NCI-H1930 (cell line): ENCODE results near the gene BTBD2.
"Not testable (repeated sequence)": the region's sequence is repeated elsewhere in the genome, so short reads cannot be mapped to it uniquely, and the experiment has no call there.

Experiments
- DNase-seq, 2 experiments: peaks; one replicate each; lab custom pipeline; 2025; lab: John Stamatoyannopoulos, UW

Gene BTBD2

GRCh38 chr19:2039959-2040646 is 24.6 kb upstream of the BTBD2 start:
- no peak for DNase-seq

- no peak for DNase-seq
These were observed 23.8 kb upstream of the BTBD2 start for GRCh38 chr19:2039089-2039958.

- no peak for DNase-seq
These were observed 23.0 kb upstream of the BTBD2 start for GRCh38 chr19:2038284-2039088.

DNA sequence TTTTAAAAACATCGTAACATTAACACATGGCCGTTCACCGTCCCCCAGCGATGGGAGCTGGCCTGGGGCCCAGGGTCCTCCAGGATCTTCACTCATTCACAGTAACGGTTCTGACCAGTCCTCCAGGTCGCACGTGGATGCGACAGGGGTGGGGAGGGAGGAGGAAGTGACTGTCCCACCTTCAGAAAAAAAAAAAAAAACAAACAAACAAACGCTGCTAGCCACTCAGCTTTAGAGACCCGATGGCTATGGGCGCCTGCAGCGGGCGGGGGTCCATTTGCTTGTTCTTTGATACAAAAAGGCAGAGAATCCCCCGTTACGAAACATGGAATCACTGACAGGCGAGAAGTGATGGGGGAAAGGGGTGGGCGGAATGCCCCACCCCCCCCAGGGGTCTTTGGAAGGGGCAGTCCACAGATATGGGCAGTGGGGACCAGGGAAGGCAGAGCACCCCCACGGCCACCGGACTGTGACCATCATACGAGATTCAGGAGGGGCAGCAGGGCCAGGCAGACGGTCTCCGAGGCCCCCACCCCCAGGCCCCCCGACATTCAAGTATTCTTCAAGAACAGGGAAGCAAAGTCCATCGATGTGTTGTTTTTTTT is 22.2 kb upstream of the BTBD2 start:
- DNase-seq = no peak

DNA sequence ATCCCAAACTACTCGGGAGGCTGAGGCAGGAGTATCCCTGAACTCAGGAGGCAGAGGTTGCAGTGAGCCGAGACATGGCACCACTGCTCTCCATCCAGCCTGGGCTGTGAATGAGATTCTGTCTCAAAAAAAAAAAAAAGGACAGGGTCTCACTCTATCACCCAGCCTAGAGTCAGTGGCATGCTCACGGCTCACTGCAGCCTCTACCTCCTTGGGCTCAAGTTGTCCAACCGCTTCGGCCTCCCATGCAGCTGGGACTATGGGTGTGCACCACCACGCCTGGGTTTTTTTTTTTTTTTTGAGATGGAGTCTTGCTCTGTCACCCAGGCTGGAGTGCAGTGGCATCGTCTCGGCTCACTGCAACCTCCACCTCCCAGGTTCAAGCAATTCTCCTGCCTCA is 20.9 kb upstream of the BTBD2 start:
- no peak for DNase-seq

- no peak for DNase-seq
These were observed 20.1 kb upstream of the BTBD2 start for GRCh38 chr19:2035590-2035991.

- no peak for DNase-seq
These were observed 19.4 kb upstream of the BTBD2 start for GRCh38 chr19:2034729-2035589.

DNA sequence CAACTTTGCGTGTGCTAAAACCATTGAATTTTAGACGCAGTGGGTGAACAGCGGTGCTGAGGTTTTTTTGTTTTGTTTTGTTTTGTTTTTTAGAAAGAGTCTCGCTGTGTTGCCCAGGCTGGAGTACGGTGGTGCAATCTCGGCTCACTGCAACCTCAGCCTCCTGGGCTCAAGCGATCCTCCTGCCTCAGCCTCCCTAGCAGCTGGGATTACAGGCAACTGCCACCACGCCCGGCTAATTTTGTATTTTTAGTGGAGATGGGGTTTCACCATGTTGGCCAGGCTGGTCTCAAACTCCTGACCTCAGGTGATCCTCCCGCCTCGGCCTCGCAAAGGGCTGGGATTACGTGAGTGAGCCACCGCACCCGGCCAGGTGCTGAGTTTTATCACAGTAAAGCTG is 18.7 kb upstream of the BTBD2 start:
- DNase-seq = not testable (repeated sequence)

- DNase-seq = no peak
These were observed 18.3 kb upstream of the BTBD2 start for GRCh38 chr19:2033825-2034159.

- no peak for DNase-seq
These were observed 17.8 kb upstream of the BTBD2 start for GRCh38 chr19:2033115-2033824.

DNA sequence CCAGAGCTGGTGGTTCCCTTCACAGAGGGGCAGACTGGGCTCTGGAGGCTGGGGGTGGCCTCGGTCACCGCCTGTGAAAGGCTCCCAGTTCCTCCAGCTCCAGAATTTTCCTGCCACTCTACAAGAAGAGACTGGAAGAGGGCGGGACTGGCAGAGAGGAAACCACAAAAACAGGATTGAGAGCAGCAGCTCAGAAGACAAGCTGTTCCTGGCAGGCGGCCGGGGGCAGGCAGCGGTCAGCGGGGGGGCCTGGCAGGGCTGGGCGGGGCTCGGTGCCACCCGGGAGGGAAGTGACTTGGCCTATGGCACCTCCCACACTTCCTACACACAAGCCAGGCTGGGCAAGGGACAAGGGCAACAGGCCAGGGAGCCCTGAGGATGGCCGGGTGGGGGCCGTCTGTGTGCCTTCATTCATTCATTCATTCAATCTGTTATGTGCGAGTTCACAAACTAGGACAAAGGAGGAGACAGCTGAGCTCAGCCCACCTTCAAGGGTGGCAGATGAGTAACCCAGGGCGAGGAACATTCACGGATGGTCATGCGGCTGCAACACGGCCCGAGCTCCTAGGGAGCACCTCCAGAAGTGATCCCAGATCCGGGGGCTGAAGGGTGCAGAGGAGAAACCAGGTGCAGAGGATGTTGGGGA is 16.9 kb upstream of the BTBD2 start:
- no peak for DNase-seq

- no peak for DNase-seq
These were observed 11.8 kb upstream of the BTBD2 start for GRCh38 chr19:2027361-2027760.

GRCh38 chr19:2026770-2027169 is 11.3 kb upstream of the BTBD2 start:
- DNase-seq = no peak

DNA sequence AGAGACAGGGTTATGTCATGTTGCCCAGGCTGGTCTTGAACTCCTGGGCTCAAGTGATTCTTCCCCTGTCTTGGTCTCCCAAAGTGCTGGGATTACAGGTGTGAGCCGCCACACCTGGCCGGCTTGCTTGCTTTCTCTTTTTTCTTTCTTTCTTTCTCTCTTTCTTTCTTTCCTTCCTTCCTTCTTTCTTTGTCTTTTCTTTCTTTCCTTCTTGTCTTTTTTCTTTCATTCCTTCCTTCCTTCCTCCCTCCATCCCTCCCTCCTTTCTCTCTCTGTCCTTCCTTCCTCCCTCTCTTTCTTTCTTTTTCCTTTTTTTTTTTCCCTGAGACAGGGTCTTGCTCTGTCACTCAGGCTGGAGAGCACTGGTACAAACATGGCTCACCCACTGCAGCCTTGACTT is 6.8 kb upstream of the BTBD2 start:
- no peak for DNase-seq

DNA sequence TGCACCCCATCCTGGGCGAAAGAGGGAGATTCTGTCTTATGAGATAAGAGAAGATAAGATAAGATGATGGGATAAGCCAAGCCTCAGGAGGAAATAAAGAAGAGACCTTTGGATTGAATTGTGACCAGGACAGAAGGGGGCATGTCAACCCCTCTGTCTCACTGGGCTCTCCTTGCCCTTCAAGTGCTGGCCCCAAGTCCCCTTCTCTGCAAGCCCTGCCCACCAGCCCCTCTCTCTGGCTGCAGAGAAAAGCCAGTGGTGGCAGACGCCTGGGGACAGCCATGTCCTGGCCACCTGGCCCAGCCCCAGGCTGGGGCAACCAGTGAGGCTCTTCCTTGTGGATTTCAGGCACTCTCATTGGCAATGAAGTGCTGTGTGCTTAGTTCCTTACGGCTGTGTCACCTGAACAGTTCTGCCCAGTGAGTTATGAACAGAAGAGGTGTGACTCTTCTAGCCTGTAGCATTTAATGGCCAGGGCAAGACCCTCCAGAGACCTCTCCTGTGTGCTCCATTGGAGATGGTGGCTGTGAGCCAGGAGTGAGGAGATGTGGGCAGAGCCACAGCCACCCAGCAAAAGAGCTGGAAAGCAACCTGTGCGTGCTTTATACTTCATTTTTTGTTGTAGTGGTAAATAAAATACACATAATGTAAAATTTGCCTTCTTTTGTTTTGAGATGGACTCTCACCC is 6.1 kb upstream of the BTBD2 start:
- DNase-seq = no peak

GRCh38 chr19:2018752-2019151 is 3.2 kb upstream of the BTBD2 start:
- DNase-seq = no peak

GRCh38 chr19:2016041-2016807 is 710 bp upstream of the BTBD2 start:
- no peak for DNase-seq

GRCh38 chr19:2014731-2015607 is 545 bp downstream of the BTBD2 start:
- DNase-seq = peak in 1 of 2 experiments; percentile 4
